ENCODE measurements around the gene ACTN1.

DNA sequence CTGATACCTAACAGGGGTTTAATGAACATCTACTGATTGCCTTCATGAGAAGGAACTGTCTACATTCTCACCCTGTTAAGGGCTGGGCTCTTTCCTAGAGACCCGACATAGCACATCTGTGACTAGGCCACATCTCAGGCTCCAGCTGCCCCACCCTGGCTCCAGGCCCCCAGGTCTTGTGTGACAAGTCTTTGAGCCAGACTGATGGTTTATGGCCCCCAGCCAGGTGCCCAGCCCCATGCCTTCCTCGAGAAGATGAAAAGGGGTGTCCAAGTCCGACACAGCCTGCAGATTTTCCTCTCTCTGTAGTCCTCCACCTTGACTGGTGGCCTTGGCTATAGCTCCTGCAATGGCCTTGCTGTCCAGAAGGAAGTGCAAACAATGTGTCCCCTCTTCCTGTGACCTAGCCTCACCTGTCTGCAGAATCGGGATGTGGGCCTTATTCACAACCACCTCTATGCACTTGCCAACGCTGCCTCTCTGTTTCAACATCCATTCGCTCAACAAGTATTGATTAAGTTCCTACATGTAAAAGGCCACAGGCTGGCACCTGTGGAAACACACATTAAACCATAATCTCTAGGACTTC lies 4.2 kb downstream of the ACTN1 start:
- TF ChIP-seq RFX5 (IDR thresholded peaks at IDR 0.05; ENCODE audit: low read depth, low read length), result no peak
- TF ChIP-seq, protein P1, sequence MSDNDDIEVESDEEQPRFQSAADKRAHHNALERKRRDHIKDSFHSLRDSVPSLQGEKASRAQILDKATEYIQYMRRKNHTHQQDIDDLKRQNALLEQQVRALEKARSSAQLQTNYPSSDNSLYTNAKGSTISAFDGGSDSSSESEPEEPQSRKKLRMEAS (IDR thresholded peaks at IDR 0.05; ENCODE audit: low read depth, low read length), result no peak
- TF ChIP-seq, protein P2, sequence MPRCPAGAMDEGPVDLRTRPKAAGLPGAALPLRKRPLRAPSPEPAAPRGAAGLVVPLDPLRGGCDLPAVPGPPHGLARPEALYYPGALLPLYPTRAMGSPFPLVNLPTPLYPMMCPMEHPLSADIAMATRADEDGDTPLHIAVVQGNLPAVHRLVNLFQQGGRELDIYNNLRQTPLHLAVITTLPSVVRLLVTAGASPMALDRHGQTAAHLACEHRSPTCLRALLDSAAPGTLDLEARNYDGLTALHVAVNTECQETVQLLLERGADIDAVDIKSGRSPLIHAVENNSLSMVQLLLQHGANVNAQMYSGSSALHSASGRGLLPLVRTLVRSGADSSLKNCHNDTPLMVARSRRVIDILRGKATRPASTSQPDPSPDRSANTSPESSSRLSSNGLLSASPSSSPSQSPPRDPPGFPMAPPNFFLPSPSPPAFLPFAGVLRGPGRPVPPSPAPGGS (IDR thresholded peaks at IDR 0.05; ENCODE audit: borderline replicate concordance, insufficient read depth, low read depth, low read length, poor library complexity, severe bottlenecking), result no peak
- no peak for TF ChIP-seq MTA3 (IDR thresholded peaks at IDR 0.05; ENCODE audit: borderline replicate concordance, low read length)
- TF ChIP-seq, protein P3, sequence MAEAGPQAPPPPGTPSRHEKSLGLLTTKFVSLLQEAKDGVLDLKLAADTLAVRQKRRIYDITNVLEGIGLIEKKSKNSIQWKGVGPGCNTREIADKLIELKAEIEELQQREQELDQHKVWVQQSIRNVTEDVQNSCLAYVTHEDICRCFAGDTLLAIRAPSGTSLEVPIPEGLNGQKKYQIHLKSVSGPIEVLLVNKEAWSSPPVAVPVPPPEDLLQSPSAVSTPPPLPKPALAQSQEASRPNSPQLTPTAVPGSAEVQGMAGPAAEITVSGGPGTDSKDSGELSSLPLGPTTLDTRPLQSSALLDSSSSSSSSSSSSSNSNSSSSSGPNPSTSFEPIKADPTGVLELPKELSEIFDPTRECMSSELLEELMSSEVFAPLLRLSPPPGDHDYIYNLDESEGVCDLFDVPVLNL (IDR thresholded peaks at IDR 0.05; ENCODE audit: low read depth, low read length), result no peak
- TF ChIP-seq, protein P4, sequence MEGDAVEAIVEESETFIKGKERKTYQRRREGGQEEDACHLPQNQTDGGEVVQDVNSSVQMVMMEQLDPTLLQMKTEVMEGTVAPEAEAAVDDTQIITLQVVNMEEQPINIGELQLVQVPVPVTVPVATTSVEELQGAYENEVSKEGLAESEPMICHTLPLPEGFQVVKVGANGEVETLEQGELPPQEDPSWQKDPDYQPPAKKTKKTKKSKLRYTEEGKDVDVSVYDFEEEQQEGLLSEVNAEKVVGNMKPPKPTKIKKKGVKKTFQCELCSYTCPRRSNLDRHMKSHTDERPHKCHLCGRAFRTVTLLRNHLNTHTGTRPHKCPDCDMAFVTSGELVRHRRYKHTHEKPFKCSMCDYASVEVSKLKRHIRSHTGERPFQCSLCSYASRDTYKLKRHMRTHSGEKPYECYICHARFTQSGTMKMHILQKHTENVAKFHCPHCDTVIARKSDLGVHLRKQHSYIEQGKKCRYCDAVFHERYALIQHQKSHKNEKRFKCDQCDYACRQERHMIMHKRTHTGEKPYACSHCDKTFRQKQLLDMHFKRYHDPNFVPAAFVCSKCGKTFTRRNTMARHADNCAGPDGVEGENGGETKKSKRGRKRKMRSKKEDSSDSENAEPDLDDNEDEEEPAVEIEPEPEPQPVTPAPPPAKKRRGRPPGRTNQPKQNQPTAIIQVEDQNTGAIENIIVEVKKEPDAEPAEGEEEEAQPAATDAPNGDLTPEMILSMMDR (IDR thresholded peaks at IDR 0.05 in 2 of 3, conservative IDR thresholded peaks at IDR 0.05 in 1 of 3; ENCODE audit: control insufficient read depth in 2 of 3, extremely low read depth in 1 of 3, insufficient read depth in 1 of 3, low read depth in 3 of 3, low read length in 3 of 3), result no peak
- TF ChIP-seq, protein P5, sequence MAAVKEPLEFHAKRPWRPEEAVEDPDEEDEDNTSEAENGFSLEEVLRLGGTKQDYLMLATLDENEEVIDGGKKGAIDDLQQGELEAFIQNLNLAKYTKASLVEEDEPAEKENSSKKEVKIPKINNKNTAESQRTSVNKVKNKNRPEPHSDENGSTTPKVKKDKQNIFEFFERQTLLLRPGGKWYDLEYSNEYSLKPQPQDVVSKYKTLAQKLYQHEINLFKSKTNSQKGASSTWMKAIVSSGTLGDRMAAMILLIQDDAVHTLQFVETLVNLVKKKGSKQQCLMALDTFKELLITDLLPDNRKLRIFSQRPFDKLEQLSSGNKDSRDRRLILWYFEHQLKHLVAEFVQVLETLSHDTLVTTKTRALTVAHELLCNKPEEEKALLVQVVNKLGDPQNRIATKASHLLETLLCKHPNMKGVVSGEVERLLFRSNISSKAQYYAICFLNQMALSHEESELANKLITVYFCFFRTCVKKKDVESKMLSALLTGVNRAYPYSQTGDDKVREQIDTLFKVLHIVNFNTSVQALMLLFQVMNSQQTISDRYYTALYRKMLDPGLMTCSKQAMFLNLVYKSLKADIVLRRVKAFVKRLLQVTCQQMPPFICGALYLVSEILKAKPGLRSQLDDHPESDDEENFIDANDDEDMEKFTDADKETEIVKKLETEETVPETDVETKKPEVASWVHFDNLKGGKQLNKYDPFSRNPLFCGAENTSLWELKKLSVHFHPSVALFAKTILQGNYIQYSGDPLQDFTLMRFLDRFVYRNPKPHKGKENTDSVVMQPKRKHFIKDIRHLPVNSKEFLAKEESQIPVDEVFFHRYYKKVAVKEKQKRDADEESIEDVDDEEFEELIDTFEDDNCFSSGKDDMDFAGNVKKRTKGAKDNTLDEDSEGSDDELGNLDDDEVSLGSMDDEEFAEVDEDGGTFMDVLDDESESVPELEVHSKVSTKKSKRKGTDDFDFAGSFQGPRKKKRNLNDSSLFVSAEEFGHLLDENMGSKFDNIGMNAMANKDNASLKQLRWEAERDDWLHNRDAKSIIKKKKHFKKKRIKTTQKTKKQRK (IDR thresholded peaks at IDR 0.05; ENCODE audit: low read depth, low read length), result no peak
- TF ChIP-seq SUZ12 (IDR thresholded peaks at IDR 0.05; ENCODE audit: unreplicated experiment), result no peak
- TF ChIP-seq SRF (IDR thresholded peaks at IDR 0.05; ENCODE audit: low read depth in 2 of 2, low read length in 2 of 2), result no peak
- no peak for TF ChIP-seq FOS (IDR thresholded peaks at IDR 0.05; ENCODE audit: borderline replicate concordance, extremely low read depth, insufficient read length)
- TF ChIP-seq RELA (IDR thresholded peaks at IDR 0.05; ENCODE audit: borderline replicate concordance, partially characterized antibody), result no peak
- TF ChIP-seq NR2C2 (IDR thresholded peaks at IDR 0.05; ENCODE audit: borderline replicate concordance, control insufficient read depth, insufficient read length, low read depth), result no peak
- no peak for TF ChIP-seq RBBP5 (conservative IDR thresholded peaks at IDR 0.05)

All from GM12878 (cell line).